ENCODE results near the gene FMNL2.

Gene FMNL2

DNA sequence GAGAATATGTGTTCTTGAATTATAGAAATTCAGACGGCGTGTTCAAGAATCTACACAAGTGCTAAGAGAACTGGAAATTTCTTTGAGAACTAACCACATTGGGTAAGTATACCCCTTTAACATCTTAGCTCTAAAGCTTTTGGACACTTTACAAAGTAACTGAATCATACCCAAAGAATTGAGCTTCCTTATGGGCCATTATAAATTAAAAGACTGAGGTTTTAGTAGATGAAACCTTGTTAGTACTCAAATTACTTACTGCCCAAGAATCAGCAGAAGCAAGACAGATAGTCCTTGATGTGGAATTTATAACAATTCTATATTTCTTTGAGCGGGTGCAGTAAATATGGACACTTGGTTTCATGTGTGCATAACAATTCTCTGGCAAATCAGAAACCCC is 214.0 kb downstream of the FMNL2 start:
- Histone ChIP-seq H3K27me3 (ENCODE audit: low read length) (no peaks in the 10 kb centered on the region), H3K79me2 (ENCODE audit: insufficient read depth, low read length) (no peaks in the 10 kb centered on the region), H3F3A (ENCODE audit: insufficient read depth) (no peaks in the 10 kb centered on the region), H3K36me3 (ENCODE audit: low read length) (no peaks in the 10 kb centered on the region), H4K20me1 (ENCODE audit: low read depth, low read length) (no peaks in the 10 kb centered on the region), H3K9me3 (ENCODE audit: insufficient read depth, low read length) (no peaks in the 10 kb centered on the region), H3K9me2 (replicated peaks; ENCODE audit: insufficient read depth, low read length) (no peaks in the 10 kb centered on the region), H3K27ac (ENCODE audit: low read depth, low read length) (no peak overlapping the region), H3K4me2 (ENCODE audit: low read depth, low read length, poor library complexity, severe bottlenecking) (no peak overlapping the region), H3K9ac (ENCODE audit: low read length) (no peak overlapping the region), H3K4me3 (ENCODE audit: insufficient read depth, low read length, poor library complexity, severe bottlenecking) (no peak overlapping the region), H2AFZ (ENCODE audit: low read depth, low read length, severe bottlenecking) (no peak overlapping the region)
- TF ChIP-seq, protein P1, sequence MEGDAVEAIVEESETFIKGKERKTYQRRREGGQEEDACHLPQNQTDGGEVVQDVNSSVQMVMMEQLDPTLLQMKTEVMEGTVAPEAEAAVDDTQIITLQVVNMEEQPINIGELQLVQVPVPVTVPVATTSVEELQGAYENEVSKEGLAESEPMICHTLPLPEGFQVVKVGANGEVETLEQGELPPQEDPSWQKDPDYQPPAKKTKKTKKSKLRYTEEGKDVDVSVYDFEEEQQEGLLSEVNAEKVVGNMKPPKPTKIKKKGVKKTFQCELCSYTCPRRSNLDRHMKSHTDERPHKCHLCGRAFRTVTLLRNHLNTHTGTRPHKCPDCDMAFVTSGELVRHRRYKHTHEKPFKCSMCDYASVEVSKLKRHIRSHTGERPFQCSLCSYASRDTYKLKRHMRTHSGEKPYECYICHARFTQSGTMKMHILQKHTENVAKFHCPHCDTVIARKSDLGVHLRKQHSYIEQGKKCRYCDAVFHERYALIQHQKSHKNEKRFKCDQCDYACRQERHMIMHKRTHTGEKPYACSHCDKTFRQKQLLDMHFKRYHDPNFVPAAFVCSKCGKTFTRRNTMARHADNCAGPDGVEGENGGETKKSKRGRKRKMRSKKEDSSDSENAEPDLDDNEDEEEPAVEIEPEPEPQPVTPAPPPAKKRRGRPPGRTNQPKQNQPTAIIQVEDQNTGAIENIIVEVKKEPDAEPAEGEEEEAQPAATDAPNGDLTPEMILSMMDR (IDR thresholded peaks at IDR 0.05; ENCODE audit: insufficient read depth, low read length, poor library complexity, severe bottlenecking) = no peak
- no peak for TF ChIP-seq EZH2phosphoT487 (conservative IDR thresholded peaks at IDR 0.05; ENCODE audit: low read length)

- no peaks in the 10 kb centered on the region for H3K27me3 ChIP-seq (ENCODE audit: low read length)
- no peak overlapping the region for H3K27ac ChIP-seq (ENCODE audit: low read depth, low read length)
- TF ChIP-seq, protein P1 (IDR thresholded peaks at IDR 0.05; ENCODE audit: insufficient read depth, low read length, poor library complexity, severe bottlenecking) = no peak
- no peak for TF ChIP-seq EZH2phosphoT487 (conservative IDR thresholded peaks at IDR 0.05; ENCODE audit: low read length)
- no peak overlapping the region for H3K4me2 ChIP-seq (ENCODE audit: low read depth, low read length, poor library complexity, severe bottlenecking)
- no peak overlapping the region for H2AFZ ChIP-seq (ENCODE audit: low read depth, low read length, severe bottlenecking)
- H3K36me3 ChIP-seq (ENCODE audit: low read length) = no peaks in the 10 kb centered on the region
- no peaks in the 10 kb centered on the region for H3F3A ChIP-seq (ENCODE audit: insufficient read depth)
- no peak overlapping the region for H3K4me3 ChIP-seq (ENCODE audit: insufficient read depth, low read length, poor library complexity, severe bottlenecking)
- no peaks in the 10 kb centered on the region for H3K79me2 ChIP-seq (ENCODE audit: insufficient read depth, low read length)
- peaks cover 2% of the 10 kb centered on the region; the same call in 1 of the 2 replicates for H3K9me3 ChIP-seq (ENCODE audit: insufficient read depth, low read length)
- no peaks in the 10 kb centered on the region for H4K20me1 ChIP-seq (ENCODE audit: low read depth, low read length)
- no peak overlapping the region for H3K9ac ChIP-seq (ENCODE audit: low read length)
- no peaks in the 10 kb centered on the region for H3K9me2 ChIP-seq (replicated peaks; ENCODE audit: insufficient read depth, low read length)
These were observed 214.4 kb downstream of the FMNL2 start for GRCh38 chr2:152549423-152549822.

DNA sequence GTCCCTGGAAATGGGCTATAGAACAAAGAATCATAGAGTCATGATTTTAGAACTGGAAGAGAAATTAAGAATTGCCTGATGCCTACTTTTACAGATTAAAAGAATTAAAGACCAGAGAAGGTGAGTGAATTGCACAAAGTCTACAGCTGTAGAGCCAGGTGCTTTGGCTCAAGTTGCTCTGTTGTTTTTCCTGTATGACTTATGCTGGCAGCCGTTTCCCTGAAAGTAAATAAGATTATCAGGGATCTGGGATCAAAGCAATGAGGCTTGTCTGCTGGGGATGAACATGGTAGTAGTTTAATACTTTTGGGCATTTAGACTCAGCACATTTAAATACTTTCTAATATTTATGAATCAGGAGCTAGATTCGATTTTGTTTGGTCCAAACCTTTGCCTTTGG is 215.4 kb downstream of the FMNL2 start:
- Histone ChIP-seq H3K4me3 (ENCODE audit: insufficient read depth, low read length, poor library complexity, severe bottlenecking) (no peak overlapping the region), H3K9me2 (replicated peaks; ENCODE audit: insufficient read depth, low read length) (no peaks in the 10 kb centered on the region), H3K79me2 (ENCODE audit: insufficient read depth, low read length) (no peaks in the 10 kb centered on the region), H2AFZ (ENCODE audit: low read depth, low read length, severe bottlenecking) (no peak overlapping the region), H3K9me3 (ENCODE audit: insufficient read depth, low read length) (peaks cover 3% of the 10 kb centered on the region; the same call in 1 of the 2 replicates), H4K20me1 (ENCODE audit: low read depth, low read length) (no peaks in the 10 kb centered on the region), H3K27ac (ENCODE audit: low read depth, low read length) (no peak overlapping the region), H3K4me2 (ENCODE audit: low read depth, low read length, poor library complexity, severe bottlenecking) (no peak overlapping the region), H3K9ac (ENCODE audit: low read length) (no peak overlapping the region), H3F3A (ENCODE audit: insufficient read depth) (no peaks in the 10 kb centered on the region), H3K27me3 (ENCODE audit: low read length) (no peaks in the 10 kb centered on the region), H3K36me3 (ENCODE audit: low read length) (no peaks in the 10 kb centered on the region)
- no peak for TF ChIP-seq EZH2phosphoT487 (conservative IDR thresholded peaks at IDR 0.05; ENCODE audit: low read length)
- TF ChIP-seq, protein P1 (IDR thresholded peaks at IDR 0.05; ENCODE audit: insufficient read depth, low read length, poor library complexity, severe bottlenecking) = no peak

All from SU-DHL-6 (cell line).